K562 (cell line): Measurements from ENCODE around the gene CEMIP. TPM values are rescaled to one million over a fixed set of nuclear protein-coding genes. Genes with fewer than 3 reads are reported as not detected.

Source experiments
- BCOR ChIP-seq: fragments of 450-650 bp; IDR thresholded peaks from 2 replicates; pipeline ENCODE4 v1.6.1; 2016
- CREBBP ChIP-seq: IDR thresholded peaks from one replicate; pipeline ENCODE4 v1.6.1; 2012; ENCODE audit warnings: low read depth, mild to moderate bottlenecking, control low read depth, inconsistent platforms, low read length
- EZH2 ChIP-seq: IDR thresholded peaks from 2 replicates; pipeline ENCODE4 v1.6.1; 2012; ENCODE audit warnings: low read depth, mild to moderate bottlenecking, inconsistent platforms, low read length, borderline replicate concordance
- GTF2F1 ChIP-seq: IDR thresholded peaks from 2 replicates; pipeline ENCODE4 v1.6.1; 2011; ENCODE audit warnings: low read depth, low read length, improper control_type of control experiment
- HDAC2 ChIP-seq: fragments of 450-650 bp; IDR thresholded peaks from 2 replicates; pipeline ENCODE4 v1.6.1; 2016; ENCODE audit warnings: mild to moderate bottlenecking
- IFI16 ChIP-seq: fragments of 250-450 bp; sonication (Bioruptor Pico); IDR thresholded peaks from 2 replicates; pipeline ENCODE4 v2.1.2; 2022; ENCODE audit warnings: mild to moderate bottlenecking, inconsistent platforms
- RBM15 ChIP-seq: fragments of 200-400 bp; formaldehyde crosslinking; IDR thresholded peaks from 2 replicates; pipeline ENCODE4 v1.6.1; 2018; ENCODE audit warnings: mild to moderate bottlenecking, low read length, moderate library complexity; ENCODE audit not compliant: insufficient read depth
- THRAP3 ChIP-seq: fragments of 450-650 bp; IDR thresholded peaks from 2 replicates; pipeline ENCODE4 v1.6.1; 2016; ENCODE audit warnings: mild to moderate bottlenecking, inconsistent platforms, borderline replicate concordance
- ZNF407 ChIP-seq: fragments of 450-650 bp; IDR thresholded peaks from 2 replicates; pipeline ENCODE4 v1.6.1; 2016; ENCODE audit warnings: low read depth
- polyA plus RNA-seq, 8 experiments: library from polyadenylated mRNA; depleted of rRNA in 4 of 8; stranded (reverse) in 5 of 8; unstranded in 3 of 8; fragments of >200 nt; fragmentation: Nextera tagmentation in 2 of 8; fragmentation: Illumina TruSeq in 1 of 8; extraction: Ambion mirVana in 2 of 8; extraction: Trizol in 1 of 8; gene quantifications; 2 replicates each; pipeline versions ENCODE4 v1.2.1 to v1.2.3, GENCODE V29; 2011 to 2014; ENCODE audit warnings: inconsistent platforms in 1 of 8, missing spikeins in 1 of 8
- total RNA-seq, 7 experiments: library from RNA; depleted of rRNA in 6 of 7; stranded (reverse); fragments of >200 nt in 6 of 7; fragmentation: Illumina TruSeq in 2 of 7; extraction: Trizol in 2 of 7; gene quantifications; 2 replicates each; pipeline versions ENCODE4 v1.2.1 to v1.2.3, GENCODE V29; 2011 to 2021; ENCODE audit warnings: low replicate concordance in 1 of 7
- TF ChIP-seq, protein P1 (sequence below): fragments of 450-650 bp; IDR thresholded peaks from 2 replicates; pipeline ENCODE4 v1.6.1; 2017; ENCODE audit warnings: antibody characterized with exemption, mild to moderate bottlenecking
- TF ChIP-seq, protein P2 (sequence below), 2 experiments: fragments of 200-800 bp in 1 of 2; sonication (Bioruptor generic) in 1 of 2; sonication (generic) in 1 of 2; formaldehyde crosslinking in 1 of 2; IDR thresholded peaks in 1 of 2; conservative IDR thresholded peaks in 1 of 2; 2 replicates each; pipeline versions ENCODE4 v1.5.0 to v1.6.1; 2016 to 2020; ENCODE audit warnings: missing compliant biosample characterization in 1 of 2, missing genetic modification characterization in 1 of 2, missing genetic modification reagents in 1 of 2

The CEMIP gene
- total and polyA plus RNA-seq, 9 of the 15 experiments (the other 6 are each of a cell fraction or from before 2014, with no cell fraction given), result 0.33 TPM; not detected in 8

DNA sequence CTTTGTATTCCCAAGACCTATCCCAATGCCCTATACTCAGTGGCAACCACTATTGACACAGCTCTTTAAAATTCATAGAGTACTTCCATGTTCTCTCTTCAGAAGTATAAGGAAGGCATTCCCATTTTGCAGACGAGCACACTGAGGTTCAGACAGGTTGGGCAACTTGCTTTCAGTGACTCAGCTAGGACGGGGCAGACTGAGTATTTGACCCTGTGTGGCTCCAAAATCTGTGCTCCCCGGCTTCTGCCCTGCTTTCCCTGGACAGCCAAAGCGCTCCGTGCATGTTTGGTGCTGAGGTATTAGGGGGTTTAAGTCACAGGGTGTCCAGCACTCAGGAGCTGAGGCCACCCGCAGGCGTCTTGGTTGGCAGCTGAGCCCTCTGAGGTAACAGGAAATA lies 59.5 kb downstream of the CEMIP start (continued):
- TF ChIP-seq ZNF407 (no peak), RBM15 (no peak), GTF2F1 (no peak), IFI16 (no peak), CREBBP (no peak), HDAC2 (no peak), EZH2 (no peak), THRAP3 (no peak), BCOR (no peak)
- TF ChIP-seq, protein P1, sequence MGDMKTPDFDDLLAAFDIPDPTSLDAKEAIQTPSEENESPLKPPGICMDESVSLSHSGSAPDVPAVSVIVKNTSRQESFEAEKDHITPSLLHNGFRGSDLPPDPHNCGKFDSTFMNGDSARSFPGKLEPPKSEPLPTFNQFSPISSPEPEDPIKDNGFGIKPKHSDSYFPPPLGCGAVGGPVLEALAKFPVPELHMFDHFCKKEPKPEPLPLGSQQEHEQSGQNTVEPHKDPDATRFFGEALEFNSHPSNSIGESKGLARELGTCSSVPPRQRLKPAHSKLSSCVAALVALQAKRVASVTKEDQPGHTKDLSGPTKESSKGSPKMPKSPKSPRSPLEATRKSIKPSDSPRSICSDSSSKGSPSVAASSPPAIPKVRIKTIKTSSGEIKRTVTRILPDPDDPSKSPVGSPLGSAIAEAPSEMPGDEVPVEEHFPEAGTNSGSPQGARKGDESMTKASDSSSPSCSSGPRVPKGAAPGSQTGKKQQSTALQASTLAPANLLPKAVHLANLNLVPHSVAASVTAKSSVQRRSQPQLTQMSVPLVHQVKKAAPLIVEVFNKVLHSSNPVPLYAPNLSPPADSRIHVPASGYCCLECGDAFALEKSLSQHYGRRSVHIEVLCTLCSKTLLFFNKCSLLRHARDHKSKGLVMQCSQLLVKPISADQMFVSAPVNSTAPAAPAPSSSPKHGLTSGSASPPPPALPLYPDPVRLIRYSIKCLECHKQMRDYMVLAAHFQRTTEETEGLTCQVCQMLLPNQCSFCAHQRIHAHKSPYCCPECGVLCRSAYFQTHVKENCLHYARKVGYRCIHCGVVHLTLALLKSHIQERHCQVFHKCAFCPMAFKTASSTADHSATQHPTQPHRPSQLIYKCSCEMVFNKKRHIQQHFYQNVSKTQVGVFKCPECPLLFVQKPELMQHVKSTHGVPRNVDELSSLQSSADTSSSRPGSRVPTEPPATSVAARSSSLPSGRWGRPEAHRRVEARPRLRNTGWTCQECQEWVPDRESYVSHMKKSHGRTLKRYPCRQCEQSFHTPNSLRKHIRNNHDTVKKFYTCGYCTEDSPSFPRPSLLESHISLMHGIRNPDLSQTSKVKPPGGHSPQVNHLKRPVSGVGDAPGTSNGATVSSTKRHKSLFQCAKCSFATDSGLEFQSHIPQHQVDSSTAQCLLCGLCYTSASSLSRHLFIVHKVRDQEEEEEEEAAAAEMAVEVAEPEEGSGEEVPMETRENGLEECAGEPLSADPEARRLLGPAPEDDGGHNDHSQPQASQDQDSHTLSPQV, result no peak
- TF ChIP-seq, protein P2, sequence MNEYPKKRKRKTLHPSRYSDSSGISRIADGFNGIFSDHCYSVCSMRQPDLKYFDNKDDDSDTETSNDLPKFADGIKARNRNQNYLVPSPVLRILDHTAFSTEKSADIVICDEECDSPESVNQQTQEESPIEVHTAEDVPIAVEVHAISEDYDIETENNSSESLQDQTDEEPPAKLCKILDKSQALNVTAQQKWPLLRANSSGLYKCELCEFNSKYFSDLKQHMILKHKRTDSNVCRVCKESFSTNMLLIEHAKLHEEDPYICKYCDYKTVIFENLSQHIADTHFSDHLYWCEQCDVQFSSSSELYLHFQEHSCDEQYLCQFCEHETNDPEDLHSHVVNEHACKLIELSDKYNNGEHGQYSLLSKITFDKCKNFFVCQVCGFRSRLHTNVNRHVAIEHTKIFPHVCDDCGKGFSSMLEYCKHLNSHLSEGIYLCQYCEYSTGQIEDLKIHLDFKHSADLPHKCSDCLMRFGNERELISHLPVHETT (CRISPR knock-in tag; conservative IDR thresholded peaks at IDR 0.05 in 1 of 2, IDR thresholded peaks at IDR 0.05 in 1 of 2), result no peak
